Ectodermal cell (in vitro differentiated cells): ENCODE data around the gene VEGFC.

Source experiments
- H3K27ac ChIP-seq: 2 replicates; pipeline ENCODE4 v1.7.0; 2013; ENCODE audit warnings: mild to moderate bottlenecking, low read depth, low read length; ENCODE audit not compliant: insufficient read depth, poor library complexity, severe bottlenecking
- H3K27me3 ChIP-seq: 2 replicates; pipeline ENCODE4 v1.7.0; 2013; ENCODE audit warnings: mild to moderate bottlenecking, low read length; ENCODE audit not compliant: insufficient read depth, control insufficient read depth, poor library complexity, severe bottlenecking
- H3K36me3 ChIP-seq: one replicate; pipeline ENCODE4 v1.7.0; 2013; ENCODE audit warnings: low read length; ENCODE audit not compliant: control insufficient read depth, insufficient read depth
- H3K4me1 ChIP-seq: one replicate; pipeline ENCODE4 v1.7.0; 2013; ENCODE audit warnings: low read length; ENCODE audit not compliant: control insufficient read depth, insufficient read depth
- H3K4me3 ChIP-seq: 2 replicates; pipeline ENCODE4 v1.7.0; 2013; ENCODE audit warnings: low read depth, low read length, control low read depth; ENCODE audit not compliant: insufficient read depth
- H3K9me3 ChIP-seq: 2 replicates; pipeline ENCODE4 v1.7.0; 2013; ENCODE audit warnings: mild to moderate bottlenecking, low read length, moderate library complexity; ENCODE audit not compliant: control insufficient read depth
- WGBS, 2 experiments: methylation state at CpG; one replicate each; pipeline ENCODE4 v1.1.7; 2013; ENCODE audit warnings: missing lambda C conversion rate in 2 of 2; 5-methylcytosine and 5-hydroxymethylcytosine counted together

Gene VEGFC

DNA sequence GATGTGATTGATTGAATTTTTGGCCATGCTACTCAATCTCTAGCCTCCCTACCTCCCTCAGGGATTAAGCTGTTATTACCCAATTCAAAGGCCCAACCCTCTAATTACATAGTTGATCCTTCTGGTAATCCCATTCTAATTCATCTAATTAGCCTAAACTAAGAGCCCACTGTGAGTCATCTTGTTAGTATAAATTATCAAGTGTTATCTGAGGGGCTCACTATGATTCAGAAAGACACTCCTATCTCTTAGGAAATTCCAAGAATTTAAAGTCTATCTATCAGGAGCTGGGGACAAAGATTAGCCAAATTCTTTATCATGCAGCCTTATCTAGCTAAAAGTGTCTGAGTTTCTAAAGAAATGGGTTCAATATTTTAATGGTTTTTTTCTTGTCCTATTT is 32.9 kb upstream of the VEGFC start:
- Histone ChIP-seq H3K4me3 (no peak overlapping the region), H3K27ac (no peak overlapping the region), H3K4me1 (no peaks in the 10 kb centered on the region), H3K36me3 (no peaks in the 10 kb centered on the region), H3K9me3 (no peaks in the 10 kb centered on the region), H3K27me3 (no peaks in the 10 kb centered on the region)

- H3K4me1 ChIP-seq, result no peaks in the 10 kb centered on the region
- WGBS, 2 experiments, result 94 to 100% methylated on average over 1 to 2 of the region's 2 CpGs
- no peak overlapping the region for H3K27ac ChIP-seq
- H3K4me3 ChIP-seq, result no peak overlapping the region
- no peaks in the 10 kb centered on the region for H3K27me3 ChIP-seq
- no peaks in the 10 kb centered on the region for H3K9me3 ChIP-seq
- no peaks in the 10 kb centered on the region for H3K36me3 ChIP-seq
These were observed 32.1 kb upstream of the VEGFC start for GRCh38 chr4:176824645-176825366.

- Histone ChIP-seq H3K4me3 (no peak overlapping the region), H3K4me1 (no peaks in the 10 kb centered on the region), H3K27ac (no peak overlapping the region), H3K9me3 (no peaks in the 10 kb centered on the region), H3K27me3 (no peaks in the 10 kb centered on the region), H3K36me3 (no peaks in the 10 kb centered on the region)
- no CpG with 5 or more reads among the region's 1 CpG for WGBS, 2 experiments
These were observed 25.8 kb upstream of the VEGFC start for GRCh38 chr4:176818531-176818930.

DNA sequence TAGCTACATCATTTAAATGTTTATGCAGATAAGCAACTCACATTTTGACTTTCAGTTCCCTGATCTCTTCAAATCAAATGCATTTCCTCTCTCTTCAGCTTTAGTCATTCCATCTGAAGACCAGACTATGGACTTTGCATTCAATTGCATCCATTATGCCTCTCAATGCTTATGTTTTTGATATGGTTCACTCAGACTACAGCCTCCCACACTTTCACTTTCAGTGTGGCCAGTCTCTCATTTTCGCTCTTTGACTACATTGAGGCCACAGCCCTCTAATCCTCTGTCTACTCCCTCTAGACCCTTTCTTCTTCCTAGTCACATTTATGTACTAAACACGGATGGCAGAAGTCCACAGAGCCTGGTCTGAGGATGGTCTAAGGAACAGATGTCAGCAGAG is 24.5 kb upstream of the VEGFC start:
- no peak overlapping the region for H3K27ac ChIP-seq
- H3K9me3 ChIP-seq, result peaks cover 3% of the 10 kb centered on the region
- 95 to 96% methylated on average over 2 of the region's 2 CpGs for WGBS, 2 experiments
- no peaks in the 10 kb centered on the region for H3K4me1 ChIP-seq
- no peak overlapping the region for H3K4me3 ChIP-seq
- H3K36me3 ChIP-seq, result no peaks in the 10 kb centered on the region
- H3K27me3 ChIP-seq, result no peaks in the 10 kb centered on the region

- 91 to 93% methylated on average over 5 of the region's 6 CpGs for WGBS, 2 experiments
- H3K4me3 ChIP-seq, result no peak overlapping the region
These were observed 22.0 kb upstream of the VEGFC start for GRCh38 chr4:176814770-176815169.

DNA sequence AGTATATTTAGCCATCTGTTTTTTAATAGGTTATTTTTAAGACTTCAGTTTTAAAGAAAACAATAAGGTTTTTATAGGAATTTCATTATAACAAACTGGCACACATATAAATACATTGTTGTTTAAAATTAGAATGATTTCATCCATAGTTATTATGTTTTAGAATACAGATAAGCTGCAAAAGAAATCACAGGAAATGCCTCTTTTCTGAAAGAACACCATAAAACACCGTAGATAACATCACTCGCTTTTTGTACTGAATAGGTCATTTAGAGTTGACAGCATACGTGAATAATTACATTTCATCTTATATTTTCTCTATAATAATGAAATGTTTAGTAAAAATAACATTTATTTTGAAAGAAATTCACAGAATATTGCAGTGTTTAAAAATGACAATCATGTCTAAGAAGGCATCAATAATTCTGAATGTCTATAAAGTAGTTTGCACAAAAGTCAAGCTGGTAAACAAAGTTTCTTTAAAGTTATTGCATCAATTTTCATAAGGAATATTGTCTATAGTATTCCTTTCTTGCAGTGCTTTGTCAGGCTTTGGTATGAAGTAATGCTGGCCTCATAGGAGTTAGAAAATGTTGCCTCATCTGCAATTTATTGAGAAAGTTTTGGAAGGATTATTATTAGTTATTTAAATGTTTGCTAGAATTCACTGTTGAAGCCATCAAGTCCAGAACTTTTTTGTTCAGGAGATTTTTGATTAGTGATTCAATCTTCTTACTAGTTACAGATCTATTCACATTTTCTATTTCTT is 17.9 kb upstream of the VEGFC start:
- Histone ChIP-seq H3K27ac (no peak overlapping the region), H3K9me3 (peaks cover 7% of the 10 kb centered on the region), H3K36me3 (no peaks in the 10 kb centered on the region), H3K4me1 (no peaks in the 10 kb centered on the region), H3K4me3 (no peak overlapping the region), H3K27me3 (no peaks in the 10 kb centered on the region)
- WGBS, 2 experiments, result 100% methylated on average over 3 of the region's 3 CpGs; no CpG with 5 or more reads in 1 of the 2 experiments

More at GRCh38 chr4:176814770-176815169, 22.0 kb upstream of the VEGFC start:
- Histone ChIP-seq H3K27me3 (no peaks in the 10 kb centered on the region), H3K36me3 (no peaks in the 10 kb centered on the region), H3K9me3 (peaks cover 3% of the 10 kb centered on the region), H3K4me1 (no peaks in the 10 kb centered on the region), H3K27ac (no peak overlapping the region)

- no peaks in the 10 kb centered on the region for H3K36me3 ChIP-seq
- WGBS, 2 experiments, result 94% methylated on average over 4 to 5 of the region's 5 CpGs
These were observed 14.2 kb upstream of the VEGFC start for GRCh38 chr4:176806778-176807375.

DNA sequence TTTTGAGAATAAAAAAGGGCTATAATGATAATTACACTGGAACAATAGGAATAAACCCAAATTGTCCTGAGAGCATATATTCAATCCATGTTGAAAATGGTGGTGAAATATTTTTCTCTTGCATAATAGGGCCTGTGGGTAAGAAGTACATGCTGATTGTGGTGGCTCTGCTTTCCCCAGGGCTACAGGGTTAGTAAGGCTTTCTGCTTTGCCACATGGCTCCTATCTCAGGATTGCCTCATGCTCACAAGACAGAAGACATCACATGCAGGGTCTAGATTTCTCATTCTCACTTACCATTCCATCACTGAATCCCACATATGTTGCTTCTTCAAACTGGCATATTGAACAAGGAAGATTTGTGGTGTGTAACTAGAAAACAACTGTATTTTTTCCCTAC is 12.4 kb upstream of the VEGFC start:
- H3K4me3 ChIP-seq, result no peak overlapping the region
- H3K9me3 ChIP-seq, result peaks cover 4% of the 10 kb centered on the region
- no peak overlapping the region for H3K27ac ChIP-seq
- no peaks in the 10 kb centered on the region for H3K4me1 ChIP-seq
- H3K27me3 ChIP-seq, result no peaks in the 10 kb centered on the region
- no peaks in the 10 kb centered on the region for H3K36me3 ChIP-seq

More at GRCh38 chr4:176806778-176807375, 14.2 kb upstream of the VEGFC start:
- Histone ChIP-seq H3K27me3 (no peaks in the 10 kb centered on the region), H3K4me1 (no peaks in the 10 kb centered on the region), H3K27ac (no peak overlapping the region), H3K4me3 (no peak overlapping the region), H3K9me3 (peaks cover 4% of the 10 kb centered on the region)

GRCh38 chr4:176800891-176801534 is 8.3 kb upstream of the VEGFC start:
- whole genome bisulfite sequencing, 2 experiments, result 0% methylated on average over 2 of the region's 2 CpGs
- H3K4me3 ChIP-seq, result no peak overlapping the region
- H3K27ac ChIP-seq, result no peak overlapping the region
- H3K4me1 ChIP-seq, result no peaks in the 10 kb centered on the region
- H3K36me3 ChIP-seq, result no peaks in the 10 kb centered on the region
- no peaks in the 10 kb centered on the region for H3K9me3 ChIP-seq
- no peaks in the 10 kb centered on the region for H3K27me3 ChIP-seq

- Histone ChIP-seq H3K4me1 (no peaks in the 10 kb centered on the region), H3K4me3 (no peak overlapping the region), H3K27ac (no peak overlapping the region), H3K36me3 (no peaks in the 10 kb centered on the region), H3K27me3 (no peaks in the 10 kb centered on the region), H3K9me3 (no peaks in the 10 kb centered on the region)
- WGBS, 2 experiments, result 77 to 89% methylated on average over 2 of the region's 2 CpGs
These were observed 6.9 kb upstream of the VEGFC start for GRCh38 chr4:176799653-176800052.
